ENCODE measurements around the gene CPVL. TPM values are rescaled to one million over a fixed set of nuclear protein-coding genes. Genes with fewer than 3 reads are reported as not detected.
A peak's percentile ranks its signal among the peaks of the same experiment; 100 is the strongest.

Gene CPVL
- total and polyA plus RNA-seq, 2 experiments from 2014 or later: 31.9 to 37.8 TPM

GRCh38 chr7:28954946-28955345 is 191.4 kb downstream of the CPVL start:
- Mint-ChIP-seq H3K9me3 (no peaks in the 10 kb centered on the region), H3K4me1 (peaks cover 31% of the 10 kb centered on the region)

More at GRCh38 chr7:28954946-28955345, 191.4 kb downstream of the CPVL start:
- Histone ChIP-seq H3K4me1 (ENCODE audit: insufficient read depth) (peaks cover 18% of the 10 kb centered on the region), H3F3A (replicated peaks; ENCODE audit: low read depth) (0 out of 2 replicates have a peak, but pooled peaks cover 11% of the 10 kb centered on the region), H3K27ac (ENCODE audit: low read depth) (no peak overlapping the region), H4K20me1 (replicated peaks; ENCODE audit: insufficient read depth) (no peaks in the 10 kb centered on the region; the same call in 1 of the 2 replicates), H3K4me2 (peak overlapping the region; percentile 87), H2AFZ (peak overlapping the region; percentile 99), H3K27me3 (ENCODE audit: insufficient read depth) (peaks cover 61% of the 10 kb centered on the region), H3K36me3 (ENCODE audit: insufficient read depth) (no peaks in the 10 kb centered on the region), H3K9me2 (ENCODE audit: insufficient read depth) (no peaks in the 10 kb centered on the region), H3K4me3 (peak overlapping the region; percentile 70), H3K79me2 (replicated peaks; ENCODE audit: insufficient read depth) (no peaks in the 10 kb centered on the region)
- TF ChIP-seq POLR2AphosphoS5 (IDR thresholded peaks at IDR 0.05; ENCODE audit: low read depth) (no peak), ZNF114 (CRISPR knock-in tag; IDR thresholded peaks at IDR 0.05) (no peak), ZNF462 (CRISPR knock-in tag; IDR thresholded peaks at IDR 0.05) (no peak), REST (IDR thresholded peaks at IDR 0.05; ENCODE audit: unreplicated experiment) (no peak), EZH2phosphoT487 (IDR thresholded peaks at IDR 0.05; ENCODE audit: unreplicated experiment) (no peak), EZH2 (IDR thresholded peaks at IDR 0.05; ENCODE audit: low read depth, unreplicated experiment) (no peak), CREB1 (CRISPR knock-in tag; IDR thresholded peaks at IDR 0.05; ENCODE audit: low read depth) (no peak), JUNB (IDR thresholded peaks at IDR 0.05; ENCODE audit: unreplicated experiment) (no peak), CTCF (conservative IDR thresholded peaks at IDR 0.05; ENCODE audit: low read depth in 2 of 2) (no peak), STAT1 (IDR thresholded peaks at IDR 0.05; ENCODE audit: unreplicated experiment) (no peak), ZNF331 (CRISPR knock-in tag; IDR thresholded peaks at IDR 0.05; ENCODE audit: low read depth) (no peak)
- Mint-ChIP-seq H3K36me3 (ENCODE audit: low read depth) (no peaks in the 10 kb centered on the region), H3K27me3 (ENCODE audit: insufficient read depth, low read depth, poor library complexity) (peaks cover 38% of the 10 kb centered on the region), H3K4me3 (peak overlapping the region; percentile 64), H3K27ac (no peak overlapping the region)
- DNase-seq (ENCODE audit: low spot score) (peak; percentile 39), ATAC-seq (no peak)
